NCI-H774 (cell line): Measurements from ENCODE around the gene CCL22.
"Not testable (repeated sequence)": the region's sequence is repeated elsewhere in the genome, so short reads cannot be mapped to it uniquely, and the experiment has no call there.

Experiments used
- DNase-seq: peaks from one replicate; lab custom pipeline; 2025; lab: John Stamatoyannopoulos, UW

The CCL22 gene

GRCh38 chr16:57347858-57348257 lies 10.7 kb upstream of the CCL22 start:
- DNase-seq, result no peak

- DNase-seq, result no peak
These were observed 10.3 kb upstream of the CCL22 start for GRCh38 chr16:57348327-57348726.

DNA sequence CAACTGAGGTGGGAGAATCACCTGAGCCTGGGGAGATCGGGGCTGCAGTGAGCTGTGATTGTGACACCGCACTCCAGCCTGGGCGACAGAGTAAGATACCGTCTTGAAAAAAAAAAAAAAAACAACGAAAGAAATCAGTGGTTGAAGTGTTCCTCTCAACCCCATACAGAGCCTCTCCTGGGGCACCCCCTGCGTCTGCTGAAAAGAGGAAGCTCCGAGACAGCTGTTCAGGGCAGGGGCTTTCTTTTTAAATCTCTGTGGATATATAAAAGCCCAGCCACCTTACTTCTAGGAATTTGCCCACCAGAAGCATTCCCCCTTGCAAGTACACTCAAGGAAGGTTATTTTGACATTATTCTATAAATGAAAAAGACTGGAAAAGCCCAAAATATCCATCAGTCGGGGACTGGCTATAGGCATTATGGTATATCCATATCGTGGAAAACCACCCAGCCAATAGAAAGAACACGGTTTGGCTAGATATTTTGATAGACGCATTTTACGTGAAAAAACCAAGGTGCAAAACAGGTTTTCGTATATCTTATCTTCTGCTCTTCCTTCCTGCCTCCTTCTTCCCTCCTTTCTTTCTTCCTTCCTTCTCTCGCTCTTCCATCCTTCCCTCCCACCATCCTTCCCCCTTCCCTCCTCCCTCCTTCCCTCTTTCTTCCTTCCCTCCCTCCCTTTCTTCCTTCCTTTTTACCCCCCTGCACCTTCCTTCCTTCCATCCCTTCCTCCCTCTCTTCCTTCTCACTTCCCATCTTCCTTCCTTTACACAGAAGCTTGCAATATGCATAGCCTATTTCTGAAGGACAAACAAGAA lies 9.2 kb upstream of the CCL22 start:
- DNase-seq, result no peak

- no peak for DNase-seq
These were observed 5.9 kb upstream of the CCL22 start for GRCh38 chr16:57352636-57353047.

DNA sequence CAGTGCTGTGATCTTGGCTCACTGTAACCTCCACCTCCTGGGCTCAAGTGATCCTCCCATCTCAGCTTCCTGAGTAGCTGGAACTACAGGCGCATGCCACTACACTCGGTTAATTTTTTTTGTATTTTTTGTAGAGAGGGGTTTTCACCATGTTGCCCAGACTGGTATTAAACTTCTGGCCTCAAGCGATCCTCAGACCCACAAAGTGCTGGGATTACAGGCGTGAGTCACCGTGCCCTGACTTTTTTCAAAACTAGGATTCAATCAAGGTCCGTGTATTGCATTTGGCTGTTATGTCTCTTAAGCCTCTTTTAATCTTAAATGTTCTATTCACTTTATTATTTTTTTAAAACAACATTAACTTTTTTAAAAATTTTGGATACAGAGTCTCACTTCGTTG lies 4.3 kb upstream of the CCL22 start:
- DNase-seq, result no peak

DNA sequence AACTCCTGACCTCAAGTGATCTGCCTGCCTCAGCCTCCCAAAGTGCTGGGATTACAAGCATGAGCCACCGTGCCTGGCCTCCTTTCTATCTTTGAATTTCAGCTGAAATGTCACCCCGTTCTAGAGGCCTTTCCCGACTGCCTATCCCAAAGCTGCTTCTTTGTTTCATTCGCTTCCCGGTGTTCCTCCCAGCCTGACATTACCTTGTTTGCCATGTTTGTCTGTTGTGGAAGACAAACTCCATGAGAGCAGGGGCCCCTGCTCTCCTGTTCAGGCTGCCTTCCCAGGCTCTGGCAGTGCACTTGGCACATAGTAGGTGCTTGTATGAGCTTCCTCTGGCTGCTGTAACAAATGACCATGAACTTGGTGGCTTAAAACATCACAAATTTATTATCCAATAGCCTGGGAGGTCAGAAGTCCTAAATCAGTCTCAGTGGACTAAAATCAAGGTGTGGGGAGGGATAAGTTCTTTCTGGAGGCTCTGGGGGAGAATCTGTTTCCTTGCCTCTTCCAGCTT lies 2.6 kb upstream of the CCL22 start:
- DNase-seq, result no peak

GRCh38 chr16:57356547-57356946 lies 2.0 kb upstream of the CCL22 start:
- DNase-seq, result no peak

DNA sequence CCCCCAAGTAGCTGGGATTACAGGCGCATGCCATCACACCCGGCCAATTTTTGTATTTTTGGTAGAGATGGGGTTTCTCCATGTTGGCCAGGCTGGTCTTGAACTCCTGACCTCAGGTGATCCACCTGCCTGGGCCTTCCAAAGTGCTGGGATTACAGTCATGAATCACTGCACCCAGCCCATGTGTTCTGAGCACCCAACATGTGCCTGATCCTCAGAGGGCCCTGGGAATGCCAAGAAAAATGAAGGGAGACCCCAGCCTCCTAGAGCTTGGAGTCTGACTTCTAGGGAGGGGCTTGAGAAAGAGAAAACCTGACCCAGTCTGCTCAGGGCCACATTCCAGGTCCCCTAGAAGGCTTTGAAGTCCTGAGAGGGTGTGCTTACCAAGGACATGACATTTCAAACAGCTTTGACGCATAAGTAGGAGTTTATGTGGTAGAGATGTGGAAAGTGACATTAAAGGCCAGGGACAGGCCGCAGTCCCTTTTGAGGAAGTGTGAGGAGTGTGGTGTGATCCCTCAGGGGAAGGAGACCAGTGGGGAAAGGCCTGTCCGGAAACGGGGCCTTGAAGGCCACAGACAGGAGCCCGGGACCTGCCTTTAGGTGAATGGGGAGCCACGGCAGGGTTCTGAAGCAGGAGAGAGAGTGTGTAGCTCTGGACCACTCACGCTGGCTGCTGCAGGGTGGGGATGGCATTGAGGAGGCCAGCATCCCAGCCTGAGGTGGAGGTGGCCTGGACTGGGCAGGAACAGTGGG lies 1.1 kb upstream of the CCL22 start:
- DNase-seq, result no peak

DNA sequence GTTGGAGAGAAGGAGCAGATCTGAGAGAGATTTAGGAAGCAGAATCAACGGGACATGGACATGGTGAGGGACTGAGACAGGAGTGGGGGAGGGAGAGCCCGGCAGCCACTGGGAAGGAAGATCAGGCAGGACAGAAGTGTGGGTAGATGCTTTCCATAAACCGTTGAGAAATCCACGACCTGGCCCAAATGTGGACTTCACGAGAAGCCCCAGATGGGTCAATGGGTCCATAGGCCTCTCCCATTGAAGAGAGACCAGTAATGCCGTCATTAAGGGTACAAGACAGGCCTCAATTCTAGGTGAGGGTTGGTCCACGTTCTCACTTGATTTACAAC lies 530 bp upstream of the CCL22 start:
- DNase-seq, result no peak

DNA sequence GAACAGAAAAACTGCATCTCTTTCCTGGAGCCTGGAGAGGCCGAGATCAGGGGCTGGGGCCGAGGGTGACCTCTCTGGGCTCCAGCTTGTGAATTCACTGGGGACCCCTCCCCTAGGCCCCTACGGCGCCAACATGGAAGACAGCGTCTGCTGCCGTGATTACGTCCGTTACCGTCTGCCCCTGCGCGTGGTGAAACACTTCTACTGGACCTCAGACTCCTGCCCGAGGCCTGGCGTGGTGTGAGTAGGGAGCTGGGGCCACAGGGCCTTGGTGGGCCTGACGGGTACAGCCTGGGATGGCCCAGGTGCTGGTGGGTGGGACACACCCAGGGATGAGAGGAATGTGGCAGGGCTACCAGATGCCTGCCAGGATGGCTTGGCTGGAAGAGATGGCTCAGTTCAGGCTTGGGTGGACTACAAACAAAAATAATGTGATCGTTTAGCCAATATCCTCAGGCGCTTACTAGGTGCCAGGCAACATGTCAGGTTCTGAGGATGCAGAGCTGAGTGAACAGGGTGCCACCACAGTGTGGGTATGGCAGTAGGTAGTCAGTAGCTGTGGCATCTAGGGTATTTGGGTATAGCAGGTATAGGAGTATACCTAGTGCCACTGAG lies 1.8 kb downstream of the CCL22 start:
- no peak for DNase-seq

DNA sequence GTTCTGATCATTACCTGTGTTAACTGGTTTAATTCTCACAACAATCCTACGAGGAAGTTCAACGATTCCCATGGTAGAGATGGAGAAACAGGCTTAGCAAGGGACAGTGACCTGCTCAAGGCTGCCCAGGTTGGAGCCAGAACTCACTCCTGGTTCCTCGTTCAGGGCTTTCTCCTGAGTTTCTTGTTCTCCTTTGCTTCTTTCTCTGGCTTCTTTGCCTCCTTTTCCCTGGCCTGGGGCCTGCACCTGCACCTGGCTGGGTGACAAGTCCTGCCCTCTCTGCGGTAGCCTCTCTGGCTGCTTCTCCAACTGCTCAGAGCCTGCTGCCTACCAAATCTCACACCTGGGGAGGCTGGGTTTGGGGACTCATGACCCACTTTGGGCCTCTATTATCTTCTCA lies 2.8 kb downstream of the CCL22 start:
- no peak for DNase-seq

GRCh38 chr16:57364143-57364542 lies 5.6 kb downstream of the CCL22 start:
- no peak for DNase-seq

- DNase-seq, result no peak
These were observed 8.0 kb downstream of the CCL22 start for GRCh38 chr16:57366544-57367040.

DNA sequence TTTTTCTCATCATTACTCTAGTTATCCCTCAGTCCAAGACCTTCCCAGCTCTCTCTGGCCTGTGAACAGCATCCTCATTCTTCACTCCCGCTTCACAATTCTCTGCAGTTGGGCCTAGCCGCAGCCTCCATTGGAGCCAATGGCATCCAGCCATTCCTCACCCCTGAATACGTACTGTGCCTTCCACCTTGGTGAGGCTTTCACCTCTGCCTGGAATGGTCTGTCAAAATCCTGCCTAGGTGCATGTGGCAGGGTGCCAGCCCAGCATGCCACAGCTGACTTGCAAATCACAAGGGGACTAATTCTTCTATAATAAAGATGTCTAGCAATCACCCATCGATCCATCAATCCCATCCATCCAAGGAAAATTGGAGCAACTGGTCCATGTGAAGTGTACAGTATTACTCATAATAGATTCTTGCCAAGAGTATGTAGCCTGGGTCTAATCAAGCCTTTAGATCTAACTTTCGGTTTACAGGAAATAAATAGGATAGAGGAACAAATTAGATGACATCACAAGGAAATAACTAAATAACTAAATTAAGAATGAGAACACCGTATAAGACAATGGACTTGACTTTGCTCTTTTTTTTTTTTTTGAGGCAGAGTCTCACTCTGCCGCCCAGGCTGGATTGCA lies 8.7 kb downstream of the CCL22 start:
- DNase-seq, result no peak

DNA sequence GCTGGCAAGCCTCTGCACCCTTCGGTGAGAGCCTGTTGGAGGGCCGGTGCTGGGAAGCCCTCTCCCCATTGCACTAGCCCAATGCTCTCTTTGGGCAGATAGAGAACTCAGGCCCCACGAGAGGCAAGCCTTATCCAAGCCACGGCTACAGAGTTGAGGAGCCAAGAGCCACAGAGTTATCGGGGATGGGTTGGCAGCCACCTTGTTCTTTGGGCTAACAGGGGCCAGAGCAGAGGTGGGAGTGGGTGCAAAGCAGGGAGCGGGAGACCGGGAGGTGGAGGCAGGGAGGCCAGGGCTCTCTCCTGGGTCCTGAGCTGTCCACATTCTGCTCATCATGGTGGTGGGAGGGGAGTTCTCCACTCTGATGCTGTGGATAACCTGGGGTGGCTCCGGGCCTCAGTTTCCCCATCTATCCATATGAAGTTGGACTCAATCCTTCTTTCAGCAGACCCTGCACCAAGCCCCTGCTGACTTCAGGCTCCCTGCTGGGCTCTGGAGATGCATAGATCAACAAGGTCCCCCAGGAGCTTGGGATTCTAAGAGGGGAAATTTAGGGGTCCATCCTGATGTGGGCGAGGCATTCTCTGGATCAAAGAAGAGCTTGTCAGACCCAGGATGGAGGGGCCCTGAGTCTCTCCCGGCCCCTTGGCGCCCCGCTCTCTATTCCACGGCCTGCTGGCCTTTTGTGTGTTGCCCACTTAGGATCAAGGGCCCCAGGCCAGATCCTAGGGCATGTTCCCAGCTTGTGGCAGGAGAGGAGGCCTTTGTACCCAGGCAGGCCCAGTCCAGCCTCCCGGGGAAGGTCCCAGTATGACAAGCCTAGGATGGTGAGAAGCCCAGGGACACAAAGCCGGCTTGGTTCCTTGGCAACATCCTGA lies 13.2 kb downstream of the CCL22 start:
- no peak for DNase-seq

DNA sequence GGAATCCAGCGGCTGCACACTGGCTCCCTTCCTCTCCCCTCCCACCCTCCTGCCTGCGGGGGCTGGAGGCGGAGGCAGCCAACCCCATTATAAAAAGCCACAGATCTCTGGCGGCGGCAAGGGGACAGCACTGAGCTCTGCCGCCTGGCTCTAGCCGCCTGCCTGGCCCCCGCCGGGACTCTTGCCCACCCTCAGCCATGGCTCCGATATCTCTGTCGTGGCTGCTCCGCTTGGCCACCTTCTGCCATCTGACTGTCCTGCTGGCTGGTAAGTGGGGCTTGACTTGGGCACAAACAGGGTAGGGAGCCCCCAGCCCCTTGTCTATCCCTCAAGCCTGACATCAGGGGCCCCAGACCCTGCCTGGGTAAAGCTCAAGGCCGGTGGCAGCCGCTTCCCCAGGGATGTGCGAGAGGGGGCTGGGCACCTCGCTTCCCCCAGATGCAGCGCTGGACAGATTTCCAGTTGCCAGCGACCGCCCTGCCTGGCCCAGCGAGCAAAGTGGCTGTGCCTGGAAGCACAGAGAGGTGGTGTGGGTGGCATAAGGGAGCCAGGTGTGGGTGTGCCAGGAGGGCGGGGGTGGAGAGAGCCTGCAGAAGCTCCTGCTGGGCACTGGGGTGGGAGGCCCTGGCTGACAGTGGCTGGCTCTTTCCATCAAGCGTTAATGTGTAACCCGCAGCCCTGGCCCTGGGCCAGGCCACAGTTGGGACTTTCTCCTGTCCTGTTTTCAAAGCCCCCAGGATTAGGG lies 14.0 kb downstream of the CCL22 start, which contains the start of gene CX3CL1:
Gene CX3CL1, plus strand, starts transcription at position 119 of the 745 bp plus-strand sequence. Its CDS starts 79 bp downstream, at position 198.
- DNase-seq, result no peak

DNA sequence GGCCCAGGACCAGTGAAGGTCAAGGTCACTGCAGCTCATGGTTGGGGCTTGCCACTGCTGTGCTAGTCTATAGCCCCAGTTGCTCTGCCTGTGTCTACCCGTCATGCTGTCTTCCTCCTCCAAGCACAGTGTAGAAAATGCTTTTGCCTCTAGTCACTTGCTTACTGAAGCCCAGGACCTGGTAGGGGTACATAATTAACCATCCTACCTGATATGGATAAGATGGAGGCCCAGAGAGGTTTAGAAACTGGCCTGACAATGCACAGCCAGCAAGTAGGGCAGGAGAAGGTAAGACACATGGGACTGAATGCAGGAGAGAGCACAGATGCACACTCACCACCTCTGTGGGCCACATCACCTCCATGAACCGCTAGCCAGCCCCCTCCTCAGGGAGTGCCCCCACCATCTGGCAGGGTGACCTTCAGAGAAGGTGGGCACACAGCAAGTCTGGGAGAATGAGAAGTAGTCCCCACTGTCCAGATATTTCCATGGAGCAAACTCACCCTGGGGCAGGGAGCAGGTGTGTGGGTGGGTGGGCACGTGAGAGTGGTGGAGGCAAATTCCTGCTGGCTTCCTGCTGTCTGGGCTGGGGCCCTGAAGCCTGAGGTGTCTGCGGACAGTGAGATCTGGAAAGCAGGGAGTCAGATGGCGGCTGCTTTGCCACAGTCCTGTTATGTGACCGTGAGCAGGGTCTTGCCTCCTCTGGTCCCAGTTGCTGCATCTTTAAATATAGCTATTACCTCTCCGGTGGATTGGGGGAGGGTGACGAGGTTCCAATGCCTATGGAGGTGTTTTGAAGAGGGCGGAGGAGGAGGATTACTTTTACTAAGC lies 14.7 kb downstream of the CCL22 start:
- DNase-seq, result no peak

DNA sequence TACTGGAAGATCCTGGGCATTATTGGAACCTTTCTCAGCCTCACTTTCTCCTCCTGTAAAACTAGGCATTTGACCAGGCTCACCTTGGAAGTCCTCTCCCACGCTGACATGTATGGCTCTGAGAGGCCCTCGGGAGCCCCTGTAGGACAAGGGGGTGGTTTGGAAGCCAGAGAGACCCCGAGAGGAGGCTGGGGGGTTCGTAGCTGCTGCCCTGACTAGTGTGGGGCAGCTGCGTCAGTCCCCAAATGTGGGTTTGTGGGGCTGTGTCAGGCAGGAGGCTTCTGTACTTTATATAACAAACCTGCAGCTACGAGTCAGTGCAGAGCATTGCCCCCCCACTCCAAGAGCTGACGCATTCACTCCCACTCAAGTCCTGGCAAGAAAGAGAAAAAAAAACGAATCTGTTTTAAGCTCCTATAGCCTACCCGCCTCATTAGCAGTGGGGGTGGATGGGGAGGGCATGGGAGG lies 15.5 kb downstream of the CCL22 start:
- DNase-seq, result no peak

DNA sequence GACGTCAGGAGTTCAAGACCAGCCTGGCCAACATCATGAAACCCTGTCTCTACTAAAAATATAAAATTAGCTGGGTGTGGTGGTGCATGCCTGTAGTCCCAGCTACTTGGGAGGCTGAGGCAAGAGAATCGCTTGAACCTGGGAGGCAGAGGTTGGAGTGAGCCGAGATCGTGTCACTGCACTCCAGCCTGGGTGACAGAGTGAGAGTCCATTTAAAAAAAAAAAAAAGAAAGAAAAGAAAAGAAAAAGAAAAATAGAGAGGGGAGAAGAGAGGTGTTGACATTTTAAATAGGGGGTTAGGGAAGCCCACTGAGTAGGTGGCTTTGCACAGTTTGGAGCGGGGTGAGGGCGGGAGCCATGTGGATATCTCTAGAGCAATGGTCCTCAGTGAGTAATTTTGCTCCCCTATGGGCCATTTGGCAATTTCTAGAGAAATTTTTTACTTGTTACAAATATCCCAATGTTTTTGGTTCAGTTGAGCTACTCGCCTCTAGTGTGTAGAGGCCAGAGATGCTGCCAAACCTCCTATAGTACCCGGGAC lies 16.4 kb downstream of the CCL22 start:
- DNase-seq, result not testable (repeated sequence)
